Stimulated activated CD8-positive, alpha-beta memory T cell treated with anti-CD3 and anti-CD28 coated beads, Interleukin-4, amount 100 ng/mL, for 24 hours (primary cell): ENCODE results near the gene SCN9A.

ENCODE experiments used
- DNase-seq: peaks from one replicate; pipeline ENCODE4 v3.0.0-alpha.2; 2020; ENCODE audit warnings: low read depth

The SCN9A gene

DNA sequence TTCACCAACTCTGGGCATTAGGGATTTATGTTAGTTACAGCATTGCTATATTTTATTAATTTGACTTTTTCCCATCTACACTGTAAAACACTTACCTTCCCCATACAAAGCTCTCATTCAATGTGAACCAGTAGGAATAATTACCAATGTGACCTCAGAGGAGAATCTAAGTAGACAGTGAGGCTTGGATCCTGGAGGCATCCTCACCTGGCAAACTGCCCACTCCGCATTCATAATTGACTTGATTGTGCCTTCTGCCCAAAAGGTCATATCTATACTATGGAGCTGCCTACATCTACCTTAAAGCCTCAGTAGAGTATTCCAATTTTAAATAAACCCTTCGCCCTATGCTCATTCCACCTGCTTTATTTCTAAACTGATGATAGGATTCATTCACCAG is 202.5 kb downstream of the SCN9A start:
- DNase-seq, result no peak

DNA sequence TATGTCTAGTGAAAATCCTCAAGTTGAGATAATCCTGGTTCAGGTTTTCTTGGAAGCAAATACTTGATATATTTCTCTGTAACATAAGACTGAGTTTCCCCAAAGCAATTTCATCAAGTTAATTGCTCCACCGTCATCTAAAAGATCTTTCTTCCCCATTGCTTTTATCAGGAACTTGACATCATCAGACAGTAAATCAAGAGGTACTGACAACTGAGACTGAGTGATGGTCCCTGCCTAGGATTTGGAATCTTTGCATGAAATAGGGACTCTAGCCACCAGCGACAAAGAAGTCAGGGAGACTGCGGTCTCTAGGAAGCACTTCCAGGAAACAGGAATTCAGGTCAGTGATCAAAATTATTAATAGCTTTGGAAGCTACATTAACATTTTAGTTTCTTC is 204.5 kb downstream of the SCN9A start:
- DNase-seq, result no peak

DNA sequence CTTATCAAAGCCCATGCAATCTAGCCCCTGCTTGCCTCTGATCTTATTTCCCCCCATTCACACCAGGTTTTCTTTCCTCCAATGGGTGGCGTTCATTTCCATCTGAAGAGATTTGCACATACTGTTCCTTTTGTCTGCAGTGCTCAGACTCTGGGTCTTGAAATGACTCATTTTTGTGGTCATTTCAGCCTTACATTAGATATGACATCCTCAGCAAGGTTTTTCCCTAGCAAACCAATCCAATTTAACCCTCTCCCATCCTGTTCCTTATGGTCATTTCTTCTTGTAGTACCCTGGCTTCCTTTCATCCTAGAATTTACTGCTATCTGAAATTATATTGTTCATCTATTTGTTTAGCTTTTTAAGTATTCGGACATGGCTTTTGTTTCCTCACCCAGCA is 205.4 kb downstream of the SCN9A start:
- no peak for DNase-seq

DNA sequence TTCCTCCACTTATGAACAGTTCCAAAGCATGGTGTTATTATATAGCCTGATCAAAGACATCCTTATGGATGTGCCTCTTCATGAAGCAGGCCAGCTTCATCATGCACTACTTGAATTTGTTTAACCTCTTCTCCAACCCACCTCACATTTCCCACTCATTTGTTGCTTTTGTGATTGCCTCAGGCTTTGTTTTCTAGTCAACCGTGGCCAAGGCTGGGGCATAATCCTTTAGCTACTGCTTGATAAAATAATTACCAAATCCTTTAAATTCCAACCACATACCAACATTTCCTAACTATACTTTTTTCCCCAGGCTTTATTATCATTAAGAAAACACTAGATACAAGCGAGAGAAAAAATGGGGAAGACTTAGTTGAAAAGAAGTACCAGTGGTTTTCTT is 208.3 kb downstream of the SCN9A start:
- no peak for DNase-seq

DNA sequence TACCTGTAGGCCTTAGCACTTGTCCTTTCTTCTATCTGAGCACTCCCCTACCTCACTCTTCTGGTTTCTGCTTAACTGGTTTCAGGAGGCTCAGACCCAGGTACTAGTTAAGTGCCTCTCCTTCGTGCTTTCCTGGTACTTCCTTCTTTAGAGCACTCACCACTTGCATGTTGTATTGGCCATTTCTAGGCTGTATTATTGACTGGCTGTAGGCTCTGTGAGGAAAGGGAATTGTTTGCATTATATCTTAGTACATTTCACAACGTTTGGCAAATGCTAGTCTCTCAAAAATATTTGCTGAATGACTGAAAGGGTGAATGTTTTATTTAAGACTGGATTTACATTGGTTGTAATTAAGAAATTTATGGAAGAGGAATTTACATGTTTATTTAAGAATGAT is 212.0 kb downstream of the SCN9A start:
- DNase-seq, result no peak

DNA sequence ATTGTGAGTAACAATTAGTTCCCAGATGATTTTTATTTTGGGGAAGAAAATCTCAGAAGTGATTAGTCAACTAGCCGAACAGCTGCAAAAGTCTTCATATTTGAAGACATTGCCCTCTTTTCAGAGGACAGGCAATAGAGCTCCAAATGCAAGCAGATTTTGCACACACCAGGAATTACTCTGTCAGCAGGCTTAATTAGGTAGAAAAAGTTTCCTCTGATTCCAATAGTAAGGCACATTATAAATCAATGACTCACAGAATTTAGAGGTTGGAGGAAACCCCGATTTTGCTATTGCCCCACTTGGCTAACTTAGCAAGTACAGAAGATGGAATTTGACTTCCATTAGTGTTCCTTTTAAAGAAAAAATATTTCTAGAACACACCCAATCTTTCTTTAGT is 217.2 kb downstream of the SCN9A start:
- no peak for DNase-seq

DNA sequence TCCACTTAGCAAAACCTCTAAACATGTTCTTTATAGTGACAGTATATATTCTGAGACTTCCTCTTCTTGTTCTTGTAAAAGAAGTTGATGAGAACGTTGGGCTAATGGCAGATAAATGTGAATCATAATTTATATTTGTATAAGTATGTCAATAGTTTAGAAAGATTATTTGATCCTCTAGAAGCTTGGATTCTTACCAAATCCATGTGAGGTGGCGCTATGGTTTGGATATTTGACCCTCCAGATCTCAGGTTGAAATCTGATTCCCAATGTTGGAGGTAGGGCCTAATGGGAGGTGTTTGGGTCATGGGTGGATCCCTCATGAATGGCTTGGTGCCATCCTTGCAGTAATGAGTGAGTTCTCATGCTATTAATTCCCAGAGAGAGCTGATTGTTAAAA is 218.2 kb downstream of the SCN9A start:
- DNase-seq, result no peak

DNA sequence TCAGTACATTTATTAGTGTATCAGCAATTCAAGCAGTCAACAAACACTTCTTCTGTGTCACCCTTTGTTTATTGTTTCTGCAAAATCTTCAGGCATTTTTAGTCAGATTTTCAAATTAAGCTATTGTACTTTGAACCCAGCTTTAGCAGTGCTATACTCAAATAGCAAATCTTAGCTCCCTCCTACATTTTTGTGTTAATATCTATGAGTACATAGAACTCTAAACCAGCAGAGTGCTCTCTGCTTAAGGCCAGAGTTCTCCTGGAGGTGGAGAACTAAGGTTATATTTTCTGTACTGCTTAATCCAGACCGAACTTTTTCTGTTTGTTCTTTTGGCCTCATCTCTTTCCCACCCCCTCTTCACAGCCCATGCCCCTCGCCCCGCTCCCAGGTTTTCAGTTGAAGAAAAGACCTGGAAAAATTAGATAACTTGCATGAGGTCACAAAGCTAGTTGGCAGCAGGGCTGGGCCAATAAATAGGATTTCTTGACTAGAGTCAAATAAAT is 218.7 kb downstream of the SCN9A start:
- DNase-seq, result no peak

DNA sequence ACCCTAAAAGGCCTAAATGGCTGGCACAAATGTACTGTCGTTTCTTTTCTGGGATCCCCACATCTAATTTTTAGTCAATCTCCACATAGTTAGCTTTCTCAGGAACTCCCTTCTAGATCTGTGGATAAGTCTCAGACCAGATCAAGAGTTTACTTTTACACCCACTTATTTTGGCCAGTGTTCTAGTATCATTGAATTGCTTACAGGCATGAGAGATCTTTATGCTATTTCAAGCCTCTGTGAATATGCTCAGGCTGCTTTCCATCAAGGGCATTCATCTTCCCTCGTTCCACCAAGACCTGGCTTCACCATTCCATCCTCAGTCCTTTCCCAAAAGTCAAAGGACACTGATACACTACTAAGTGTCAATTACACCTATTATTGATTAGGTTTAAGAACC is 220.2 kb downstream of the SCN9A start:
- DNase-seq, result no peak

DNA sequence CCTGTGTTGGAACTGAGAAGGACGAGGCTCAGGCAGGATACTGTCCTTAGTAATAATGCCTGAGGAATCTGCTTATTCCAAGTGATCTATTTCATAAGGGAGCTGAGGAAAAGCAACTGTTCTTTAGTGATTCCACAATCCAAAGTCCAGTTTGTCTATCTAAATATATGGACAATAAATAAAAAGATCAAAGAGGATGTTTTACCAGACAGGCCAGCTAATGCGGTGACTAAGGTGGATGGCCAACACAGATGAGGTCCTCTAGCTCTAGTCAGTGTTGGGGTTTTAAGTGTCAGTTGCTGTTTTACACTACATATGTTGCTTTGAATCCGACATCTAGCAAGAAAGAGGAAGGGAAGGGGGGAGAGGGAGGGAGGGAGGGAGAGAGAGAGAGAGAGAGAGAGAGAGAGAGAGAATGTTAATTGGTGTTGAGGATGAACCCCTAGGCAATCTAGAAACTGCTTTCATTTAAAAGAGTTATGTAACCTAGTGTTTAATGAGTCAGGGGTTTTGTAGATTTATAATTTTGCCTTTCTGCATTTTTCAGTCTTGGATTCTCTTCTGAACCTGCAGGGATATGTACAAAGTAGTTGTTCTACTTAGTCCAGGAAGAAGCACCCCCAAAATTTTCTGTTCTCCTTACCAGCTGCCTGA is 220.9 kb downstream of the SCN9A start:
- no peak for DNase-seq

DNA sequence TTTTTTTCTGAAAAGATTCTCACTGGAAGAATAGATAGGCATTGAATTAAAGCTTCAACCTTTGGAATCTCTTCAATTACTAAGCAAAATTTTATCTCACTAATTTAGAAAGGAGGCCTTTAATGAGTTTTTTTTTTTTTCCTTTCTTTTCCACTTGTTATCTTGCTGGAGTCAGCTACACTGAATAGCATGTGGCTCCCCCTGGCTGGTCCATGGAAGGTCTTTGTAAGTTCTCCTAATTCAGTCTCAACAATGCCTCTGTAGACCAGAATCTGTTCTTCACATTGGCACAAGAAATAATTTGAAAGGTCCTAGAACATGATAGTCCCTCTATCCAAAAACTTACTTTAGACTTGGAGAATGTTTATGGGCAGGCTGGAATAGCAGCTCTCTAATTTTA is 223.7 kb downstream of the SCN9A start:
- no peak for DNase-seq

DNA sequence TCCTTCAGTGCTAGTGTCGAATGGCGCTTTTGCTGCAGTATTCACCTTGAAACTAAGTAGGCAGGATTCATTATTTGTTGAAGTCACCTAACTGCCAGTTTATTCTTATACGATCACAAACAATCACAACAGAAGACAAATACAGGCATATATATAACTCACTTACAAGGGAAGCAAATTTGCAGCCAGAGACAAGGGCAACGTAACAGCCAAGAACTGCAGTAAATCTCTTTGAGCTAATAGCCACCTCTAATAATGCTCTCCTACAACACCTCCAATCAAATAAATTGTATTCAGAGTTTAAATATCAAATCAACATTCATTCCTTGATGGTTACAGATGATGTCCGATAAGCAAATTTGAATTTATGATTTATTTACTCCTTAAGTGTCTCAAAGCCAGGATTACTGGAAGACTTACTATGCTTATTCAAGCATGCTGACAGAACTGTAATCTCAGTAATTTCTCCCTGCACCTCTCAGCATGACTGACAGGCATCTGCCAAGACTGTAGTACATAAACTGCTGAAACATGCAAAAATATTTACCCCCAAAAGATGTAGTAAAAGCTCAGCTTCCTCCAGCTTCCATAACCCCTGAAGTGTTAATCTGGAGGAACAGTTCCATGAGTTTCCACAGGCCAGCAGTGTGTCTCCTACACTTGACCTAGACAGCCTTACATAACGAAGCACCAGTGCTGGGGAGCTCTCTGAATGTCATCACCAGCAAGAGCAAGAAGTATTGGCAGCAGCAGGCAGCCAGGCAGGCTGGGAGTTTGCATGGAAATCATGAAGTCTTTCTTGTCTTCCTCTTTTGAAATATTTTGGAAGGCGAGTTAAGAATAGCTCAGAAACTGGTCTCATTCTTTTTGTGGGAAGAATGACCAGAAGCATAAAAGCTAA is 227.0 kb downstream of the SCN9A start:
- no peak for DNase-seq

DNA sequence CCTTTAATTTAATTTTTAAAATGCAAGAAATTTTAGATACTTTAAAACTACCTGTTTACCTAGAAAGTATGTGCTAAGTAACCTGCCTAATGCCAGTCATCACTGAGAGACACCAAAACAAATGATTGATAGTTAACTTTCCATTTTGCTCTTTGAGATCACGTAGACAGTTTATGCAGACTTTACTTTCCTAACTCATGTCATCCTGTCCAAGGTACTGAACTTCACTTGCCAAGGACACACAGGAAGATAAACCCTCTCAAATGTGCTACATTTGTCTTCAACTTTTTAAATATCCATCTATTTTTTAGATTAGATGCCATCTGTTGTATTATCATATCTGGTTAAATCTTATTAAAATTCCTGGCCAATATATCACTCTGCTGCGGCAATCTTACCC is 227.9 kb downstream of the SCN9A start:
- no peak for DNase-seq
